Stimulated activated CD8-positive, alpha-beta memory T cell treated with anti-CD3 and anti-CD28 coated beads, Interleukin-2, amount 100 ng/mL, for 48 hours (primary cell): ENCODE measurements around the gene MAPKAP1.

Source experiments
- DNase-seq, 2 donors: peaks; one replicate each; pipeline ENCODE4 v3.0.0-alpha.2; 2020; ENCODE audit warnings: low read depth in 2 of 2

Gene MAPKAP1

GRCh38 chr9:125431741-125432271 lies 275.2 kb downstream of the MAPKAP1 start:
- no peak for DNase-seq

DNA sequence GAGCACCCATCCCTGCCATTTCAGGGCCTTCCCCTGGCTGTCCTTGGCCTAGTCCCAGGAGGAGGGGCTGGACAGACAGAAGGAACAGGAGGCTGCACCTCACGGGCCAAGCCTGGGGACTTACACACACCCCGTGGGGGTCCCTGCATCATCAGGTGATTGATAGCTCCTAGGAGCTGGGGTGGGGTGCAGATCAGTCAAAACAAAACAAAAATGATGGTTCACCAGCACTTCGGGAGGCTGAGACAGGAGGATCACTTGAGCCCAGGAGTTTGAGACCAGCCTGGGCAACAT lies 276.0 kb downstream of the MAPKAP1 start:
- DNase-seq: no peak

DNA sequence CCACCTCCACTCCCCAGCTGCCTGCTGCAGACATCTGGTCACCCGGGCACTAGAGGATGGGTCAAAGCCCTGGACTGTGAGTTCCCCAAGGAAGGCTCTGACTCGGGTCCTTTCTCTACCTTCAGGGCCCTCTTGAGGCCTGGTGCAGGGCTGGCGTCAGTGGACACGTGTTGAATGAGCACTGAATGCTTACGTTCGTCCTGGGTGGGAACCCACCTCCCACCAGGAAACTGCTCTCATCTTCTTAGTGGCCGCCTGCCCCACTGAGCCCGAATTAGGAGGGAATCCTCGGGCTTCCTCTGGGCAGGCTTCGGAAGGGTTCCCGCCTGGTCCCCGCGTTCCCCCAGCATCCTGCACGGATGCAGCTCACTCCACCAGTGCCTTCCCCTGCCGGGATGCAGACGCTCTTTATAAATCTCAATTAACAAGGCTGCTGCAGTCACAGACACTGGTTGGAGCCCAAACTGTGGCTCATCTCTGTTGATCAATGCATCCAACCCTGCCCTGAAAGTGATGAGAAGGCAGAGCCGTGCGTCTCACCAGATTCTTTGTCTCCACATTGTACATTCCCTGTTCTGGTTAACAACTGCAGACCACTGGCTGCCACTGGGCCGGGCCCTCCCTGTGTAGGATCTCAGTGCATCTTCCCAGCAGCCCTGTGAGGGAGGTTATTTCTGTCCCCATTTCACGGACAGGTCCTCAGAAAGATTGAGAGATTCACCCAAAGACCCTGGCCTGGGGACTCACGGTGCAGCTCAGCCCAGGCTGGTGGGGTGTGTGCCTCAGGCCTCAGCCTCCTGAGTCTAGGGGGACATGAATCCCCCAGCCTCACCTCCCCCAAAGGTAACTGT lies 276.6 kb downstream of the MAPKAP1 start:
- no peak for DNase-seq

GRCh38 chr9:125429476-125430160 lies 277.4 kb downstream of the MAPKAP1 start:
- DNase-seq: no peak

DNA sequence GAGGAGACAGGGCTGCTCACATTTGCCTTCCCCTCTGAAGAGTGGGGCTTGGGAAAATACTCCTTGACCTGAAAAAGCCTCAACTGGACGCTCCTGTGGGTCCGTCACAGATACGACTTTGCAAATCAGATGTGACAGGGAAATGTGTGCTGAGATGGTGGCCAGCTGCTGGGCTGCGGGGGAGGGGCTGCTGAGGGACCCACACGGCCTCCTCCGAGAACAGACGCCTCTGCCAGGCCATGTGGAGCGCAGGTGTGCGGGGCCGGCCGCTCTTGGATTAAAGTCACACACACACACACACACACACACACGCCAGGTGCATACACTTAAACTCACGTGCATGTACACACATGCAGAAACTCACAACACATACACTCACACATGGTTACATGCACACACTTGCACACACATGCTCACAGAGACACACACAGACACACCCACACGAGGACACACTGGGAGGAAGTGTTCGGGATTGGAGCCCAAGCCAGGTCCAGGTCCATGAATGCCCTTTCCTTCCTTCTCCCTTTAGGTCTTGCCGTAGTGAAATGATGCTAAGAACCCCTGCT lies 278.0 kb downstream of the MAPKAP1 start:
- no peak for DNase-seq

DNA sequence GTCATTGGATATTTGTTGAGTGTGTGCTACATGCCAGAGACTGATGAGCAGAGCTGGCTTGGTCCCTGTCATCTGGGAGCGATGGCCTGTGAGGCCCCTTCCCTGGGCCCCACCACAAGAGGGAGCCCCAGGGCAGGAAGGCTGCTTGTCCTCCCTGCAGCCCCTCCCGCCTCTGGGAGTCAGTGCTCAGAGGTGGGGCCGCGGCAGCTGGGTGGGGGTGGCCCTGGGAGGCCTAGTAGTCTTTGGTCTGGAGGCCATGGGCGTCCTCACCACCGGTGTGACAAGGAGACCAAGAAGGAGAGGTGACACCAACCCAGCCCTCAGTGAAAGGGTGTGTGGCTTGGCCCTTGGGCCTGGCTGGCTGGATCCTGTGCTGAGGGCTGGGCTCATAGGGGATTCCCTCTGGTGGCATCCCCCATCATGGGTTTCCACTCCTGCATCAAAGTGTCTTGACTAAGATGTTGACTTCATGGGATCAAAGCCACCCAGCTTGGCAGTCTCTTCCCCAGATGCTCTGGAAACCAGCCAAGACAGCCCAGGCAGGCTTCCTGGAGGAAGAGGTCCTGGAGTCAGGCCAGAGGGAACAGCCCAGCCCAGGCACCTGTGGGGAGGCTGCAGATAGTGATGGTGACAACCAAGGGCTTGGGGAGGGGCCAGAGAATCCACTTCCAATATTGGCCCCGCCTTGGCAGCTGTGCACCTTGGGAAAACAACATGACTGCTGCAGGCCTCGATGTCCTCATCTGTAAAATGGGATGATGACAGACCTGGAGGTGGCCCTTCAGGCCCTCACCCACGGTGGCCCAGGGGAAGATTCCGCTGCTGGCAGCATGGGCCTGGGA lies 278.7 kb downstream of the MAPKAP1 start:
- no peak for DNase-seq

DNA sequence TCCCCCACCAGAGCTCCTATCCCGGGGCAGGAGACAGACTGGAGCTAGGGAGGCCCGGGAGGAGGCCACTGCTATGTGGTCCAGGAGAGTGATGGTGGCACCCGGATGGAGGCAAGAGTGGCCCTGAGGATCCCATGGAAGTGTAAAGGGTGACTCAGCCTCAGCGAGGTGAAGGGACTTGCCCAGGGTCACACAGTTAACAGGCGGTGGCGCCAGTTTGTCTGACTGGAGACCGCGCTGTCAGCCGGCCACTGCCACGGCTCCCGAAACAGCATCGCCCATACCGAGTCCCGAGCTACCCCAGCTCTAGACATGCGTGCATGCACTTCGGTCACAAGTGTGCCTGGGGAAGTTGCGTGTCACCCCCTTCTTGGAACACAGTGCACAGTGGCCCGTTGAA lies 279.5 kb downstream of the MAPKAP1 start:
- DNase-seq: no peak

- no peak for DNase-seq
Observed at GRCh38 chr9:125426926-125427325, 280.1 kb downstream of the MAPKAP1 start.

DNA sequence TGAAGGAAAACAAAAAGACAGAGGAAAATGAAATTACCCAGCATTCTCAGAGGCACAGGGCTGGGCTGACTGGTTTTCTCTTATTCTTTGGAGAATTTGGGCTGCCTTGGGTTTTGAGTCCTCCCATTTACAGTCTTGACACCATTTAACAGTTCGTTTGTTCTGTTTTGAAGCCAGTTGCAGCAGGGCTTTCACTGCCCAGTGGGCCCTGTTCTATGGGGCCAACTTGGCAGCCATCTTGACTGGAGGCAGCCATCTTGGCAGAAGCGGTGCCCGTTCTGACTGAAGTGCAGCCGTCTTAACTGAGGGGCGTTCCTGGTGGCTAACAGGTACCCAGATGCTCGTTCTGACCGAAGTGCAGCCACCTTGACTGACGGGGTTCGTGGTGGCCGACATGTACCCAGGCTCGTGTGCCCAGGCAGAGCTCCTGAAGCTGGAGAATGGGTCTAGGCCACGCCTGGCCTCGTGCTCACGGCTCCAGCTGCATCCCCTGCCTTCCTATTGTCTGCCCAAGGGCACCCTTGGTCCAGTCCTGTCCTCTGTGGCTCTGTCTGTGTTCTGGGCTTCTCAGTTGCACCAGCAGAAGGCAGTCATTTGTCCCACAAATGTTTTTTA lies 281.0 kb downstream of the MAPKAP1 start:
- DNase-seq: no peak

DNA sequence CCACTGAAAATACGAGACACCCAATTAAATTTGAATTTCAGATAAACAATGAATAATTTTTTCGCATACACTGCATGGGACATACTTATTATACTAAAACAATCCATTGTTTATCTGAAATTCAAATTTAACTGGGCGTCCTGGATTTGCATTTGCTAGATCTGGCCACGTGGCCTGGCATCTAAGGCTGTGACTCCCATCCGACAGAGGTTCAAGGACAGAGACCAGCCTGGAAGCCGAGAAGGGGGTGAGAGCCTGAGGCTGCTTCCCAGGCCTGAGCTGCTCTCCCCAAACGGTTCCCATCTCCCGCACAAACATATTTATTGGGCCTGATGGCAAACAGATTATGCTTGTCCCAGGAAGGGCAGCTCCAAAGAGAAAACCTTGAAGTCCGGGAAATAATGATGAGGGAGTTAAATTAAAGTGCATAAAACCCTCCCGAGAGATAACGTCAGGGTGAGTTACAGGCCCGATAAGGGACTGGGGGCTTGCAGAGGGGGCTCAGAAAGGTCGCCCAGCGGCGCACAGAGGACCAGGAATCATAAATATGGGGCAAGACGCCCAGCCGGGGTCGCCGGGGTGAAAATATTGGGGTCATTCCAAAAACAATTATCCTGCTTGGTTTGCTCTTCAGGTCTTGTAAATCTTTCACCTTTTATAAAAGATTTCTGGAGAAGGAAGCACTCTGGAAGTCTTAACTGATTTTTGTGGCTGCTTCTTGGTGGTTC lies 281.7 kb downstream of the MAPKAP1 start:
- DNase-seq: no peak

DNA sequence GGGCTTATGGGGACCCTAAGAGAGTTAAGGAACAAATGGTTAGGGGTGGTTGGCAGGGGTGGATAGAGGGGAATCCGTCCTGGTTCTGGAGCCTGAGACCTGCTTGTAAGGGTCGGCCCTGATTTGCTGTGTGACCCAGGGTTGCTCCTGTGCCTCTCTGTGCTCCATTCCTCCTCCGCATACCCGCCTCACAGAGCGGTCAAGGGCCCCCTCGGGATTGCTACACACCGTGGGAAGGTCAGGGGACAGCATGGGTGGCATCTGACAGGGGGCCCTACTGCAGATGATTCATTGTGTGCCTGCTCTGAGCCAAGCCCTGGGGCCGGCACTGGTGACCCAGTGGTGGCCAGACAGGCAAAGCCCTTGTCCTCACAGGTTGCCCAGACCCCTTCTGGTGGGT lies 283.0 kb downstream of the MAPKAP1 start:
- no peak for DNase-seq

GRCh38 chr9:125422853-125423252 lies 284.2 kb downstream of the MAPKAP1 start:
- no peak for DNase-seq

DNA sequence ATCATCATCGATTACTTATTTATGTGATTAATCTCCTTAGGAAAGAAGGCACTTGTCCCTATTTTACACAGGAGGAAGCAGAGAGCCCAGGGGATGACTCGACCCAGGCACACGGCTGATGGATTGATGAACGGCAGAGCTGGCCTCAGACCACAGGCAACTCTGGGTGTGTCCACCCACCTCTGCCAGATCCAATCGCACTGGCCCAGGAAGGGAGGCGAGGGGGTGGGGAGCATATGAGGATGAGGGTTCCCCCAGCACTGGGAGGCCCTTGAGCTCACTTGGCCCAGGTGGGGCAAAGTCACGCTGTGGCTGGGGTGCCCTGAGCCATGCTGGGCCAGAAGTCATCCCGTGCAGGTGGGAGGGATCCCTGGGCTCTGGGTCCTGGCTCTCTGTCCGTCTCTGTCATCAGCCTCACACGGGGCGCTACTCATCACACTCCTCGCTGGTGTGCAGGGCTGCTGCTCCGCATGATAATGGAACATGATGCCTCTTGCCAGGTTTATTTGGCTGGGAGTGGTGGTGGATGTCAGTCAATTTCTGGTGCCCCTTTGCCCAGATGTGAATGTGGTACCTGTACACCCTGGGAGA lies 285.3 kb downstream of the MAPKAP1 start:
- DNase-seq: no peak

GRCh38 chr9:125421166-125421565 lies 285.8 kb downstream of the MAPKAP1 start:
- no peak for DNase-seq

DNA sequence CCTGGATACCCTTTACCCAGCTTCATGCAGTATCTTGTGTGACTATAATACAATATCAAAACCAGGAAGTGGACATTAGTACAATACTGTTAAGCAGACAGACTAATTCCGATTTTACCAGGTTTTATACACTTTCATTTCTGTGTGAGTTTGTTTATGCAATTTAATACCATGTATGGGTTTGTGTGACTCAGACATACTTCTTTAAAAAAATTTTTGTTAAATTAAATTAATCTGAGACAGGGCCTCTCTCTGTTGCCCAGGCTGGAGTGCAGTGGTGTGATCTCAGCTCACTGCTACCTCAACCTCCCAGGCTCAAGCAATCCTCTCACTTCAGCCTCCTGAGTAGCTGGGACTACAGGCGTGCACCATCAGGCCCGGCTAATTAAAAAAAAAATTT lies 288.6 kb downstream of the MAPKAP1 start:
- no peak for DNase-seq

- no peak for DNase-seq
Observed at GRCh38 chr9:125416517-125416916, 290.5 kb downstream of the MAPKAP1 start.

DNA sequence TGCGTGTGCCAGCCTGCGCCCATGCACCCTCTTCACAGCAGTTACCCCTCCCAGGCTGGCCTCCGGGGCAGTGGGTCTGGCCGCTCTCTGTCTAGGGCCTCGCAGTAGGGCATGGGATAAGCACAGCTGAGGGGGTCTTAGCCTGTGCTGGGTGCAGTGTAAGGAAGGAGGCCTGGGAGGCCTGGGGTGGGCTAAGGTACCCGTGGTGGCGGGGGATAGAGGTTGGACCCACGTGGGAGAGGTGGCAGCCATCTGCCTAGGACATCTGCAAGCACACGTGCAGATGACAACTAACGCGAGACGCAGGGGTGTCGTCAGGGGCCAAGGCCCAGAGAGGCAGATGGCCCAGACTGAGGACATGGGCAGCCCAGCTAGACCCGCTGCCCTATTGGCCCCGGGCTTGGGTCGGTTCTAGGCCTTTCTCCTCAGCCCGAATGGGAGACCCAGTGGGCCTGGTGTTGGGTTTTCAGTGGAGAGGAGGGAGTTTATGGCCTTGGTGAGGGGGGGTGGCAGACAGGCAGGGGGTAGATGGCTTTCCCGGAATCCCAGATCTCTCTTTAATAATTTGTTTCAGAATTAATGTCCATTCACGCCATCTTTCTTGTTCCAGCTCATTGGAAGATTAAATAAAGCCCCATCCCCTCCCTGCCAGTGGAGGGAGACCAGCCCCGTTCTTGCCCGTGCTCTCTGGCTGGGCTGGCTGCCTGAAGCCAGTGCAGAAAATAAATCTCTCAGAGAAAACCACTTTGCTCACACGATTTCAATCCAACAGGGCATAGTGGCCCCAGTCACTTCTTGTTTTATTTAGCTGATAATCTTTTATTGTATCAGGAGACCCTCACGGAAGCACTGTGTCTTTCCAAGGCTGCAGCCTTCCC lies 291.2 kb downstream of the MAPKAP1 start:
- DNase-seq: no peak

GRCh38 chr9:125413579-125413978 lies 293.4 kb downstream of the MAPKAP1 start:
- no peak for DNase-seq

DNA sequence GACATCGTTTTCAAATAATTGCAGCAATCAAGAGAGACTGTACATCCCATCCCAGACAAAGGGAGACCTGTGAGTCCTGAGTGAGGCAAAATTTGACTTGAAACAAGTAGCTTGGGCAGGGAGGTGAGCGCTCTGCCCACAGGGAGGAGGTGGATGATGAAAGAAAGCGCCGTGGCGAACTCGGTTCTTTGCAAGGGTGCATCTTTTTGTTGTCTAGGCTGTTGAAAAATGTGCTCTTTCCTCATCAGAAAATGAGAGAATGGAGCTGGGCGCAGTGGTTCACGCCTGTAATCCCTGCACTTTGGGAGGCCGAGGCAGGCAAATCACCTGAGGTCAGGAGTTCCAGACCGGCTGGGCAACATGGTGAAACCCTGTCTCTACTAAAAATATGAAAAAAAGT lies 294.8 kb downstream of the MAPKAP1 start:
- no peak for DNase-seq
